ENCODE data around the gene WDFY1. TPM values are rescaled to one million over a fixed set of nuclear protein-coding genes. Genes with fewer than 3 reads are reported as not detected.

The WDFY1 gene
- total RNA-seq, 1 donor from 2014 or later: 61.9 TPM

DNA sequence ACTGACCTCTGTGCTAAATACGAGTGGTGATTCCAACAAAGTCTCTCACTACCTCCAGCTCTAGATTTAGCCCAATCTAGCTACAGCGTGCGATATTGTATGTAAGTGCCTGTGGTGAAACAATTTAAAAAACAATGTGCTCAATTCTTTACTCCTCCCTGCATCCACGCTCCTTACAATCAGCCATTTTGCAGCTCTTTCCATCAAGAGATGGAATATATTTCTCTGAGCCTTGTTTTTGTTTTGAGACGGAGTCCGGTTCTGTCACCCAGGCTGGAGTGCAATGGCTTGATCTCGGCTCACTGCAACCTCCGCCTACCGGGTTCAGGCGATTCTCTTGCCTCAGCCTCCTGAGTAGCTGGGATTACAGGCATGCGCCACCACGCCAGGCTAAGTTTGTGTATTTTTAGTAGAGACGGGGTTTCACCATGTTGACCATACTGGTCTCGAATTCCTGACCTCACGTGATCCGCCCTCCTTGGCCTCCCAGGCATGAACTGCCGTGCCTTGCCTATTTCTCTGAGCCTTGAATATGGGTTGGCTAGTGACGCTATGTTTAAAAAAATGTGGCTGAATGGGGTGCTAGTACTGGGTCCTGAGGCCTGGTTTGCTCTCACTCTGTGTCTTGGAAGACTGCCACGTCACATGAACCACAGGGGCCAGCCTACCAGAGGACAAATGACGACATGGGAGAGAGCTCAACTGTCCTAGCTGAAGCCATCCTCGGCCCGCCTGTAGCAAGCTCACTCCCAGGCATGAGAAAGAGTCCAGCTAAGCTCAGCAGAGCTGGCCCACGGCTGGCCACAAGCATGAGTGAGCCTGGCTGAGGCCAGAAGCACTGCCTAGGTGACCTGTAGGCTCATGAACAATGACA, 14.8 kb downstream of the WDFY1 start:
- Mint-ChIP-seq H3K4me3 (ENCODE audit: unreplicated experiment) (no peak overlapping the region), H3K27me3 (ENCODE audit: unreplicated experiment) (no peaks in the 10 kb centered on the region), H3K36me3 (ENCODE audit: unreplicated experiment) (peaks cover 2% of the 10 kb centered on the region), H3K27ac (ENCODE audit: unreplicated experiment) (peak overlapping the region; percentile 31), H3K9me3 (ENCODE audit: unreplicated experiment) (no peaks in the 10 kb centered on the region), H3K4me1 (ENCODE audit: unreplicated experiment) (peaks cover 36% of the 10 kb centered on the region)
- no peak for TF ChIP-seq CTCF (IDR thresholded peaks at IDR 0.05)
- DNase-seq (ENCODE audit: extremely low spot score, unreplicated experiment): no peak

DNA sequence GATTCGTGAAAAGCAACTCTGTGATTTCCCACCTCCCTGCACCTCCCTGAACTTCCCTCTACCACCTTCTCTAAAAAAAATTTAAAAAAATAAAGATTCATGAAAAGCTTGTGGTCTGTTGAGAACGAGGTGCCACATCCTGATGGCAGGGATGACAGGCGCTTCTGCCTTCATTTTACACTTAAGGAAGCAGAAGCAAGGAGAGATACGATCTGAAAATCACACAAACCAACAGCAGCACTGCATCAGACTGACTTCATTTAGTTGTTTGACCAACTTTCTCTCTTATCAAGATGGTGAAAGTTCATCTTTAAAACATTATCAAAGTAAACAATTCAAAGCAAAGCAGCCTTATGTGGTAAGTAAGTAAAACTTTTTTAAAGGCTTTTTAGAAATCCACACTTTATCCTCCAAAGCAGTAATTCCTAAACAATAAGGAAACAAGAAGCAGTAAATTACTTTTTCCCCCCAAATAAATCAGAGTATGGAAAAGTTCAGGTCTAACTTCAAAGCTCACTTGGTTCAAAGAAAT, 15.5 kb downstream of the WDFY1 start:
- Mint-ChIP-seq H3K27me3 (ENCODE audit: unreplicated experiment) (no peaks in the 10 kb centered on the region), H3K27ac (ENCODE audit: unreplicated experiment) (no peak overlapping the region), H3K9me3 (ENCODE audit: unreplicated experiment) (no peaks in the 10 kb centered on the region), H3K4me3 (ENCODE audit: unreplicated experiment) (no peak overlapping the region), H3K36me3 (ENCODE audit: unreplicated experiment) (peaks cover 2% of the 10 kb centered on the region), H3K4me1 (ENCODE audit: unreplicated experiment) (peaks cover 30% of the 10 kb centered on the region)
- no peak for TF ChIP-seq CTCF (IDR thresholded peaks at IDR 0.05)
- no peak for DNase-seq (ENCODE audit: extremely low spot score, unreplicated experiment)

GRCh38 chr2:223928113-223929006, 16.8 kb downstream of the WDFY1 start:
- no peaks in the 10 kb centered on the region for H3K9me3 Mint-ChIP-seq (ENCODE audit: unreplicated experiment)
- H3K27me3 Mint-ChIP-seq (ENCODE audit: unreplicated experiment): no peaks in the 10 kb centered on the region
- H3K4me1 Mint-ChIP-seq (ENCODE audit: unreplicated experiment): peaks cover 27% of the 10 kb centered on the region
- H3K27ac Mint-ChIP-seq (ENCODE audit: unreplicated experiment): no peak overlapping the region
- no peak overlapping the region for H3K4me3 Mint-ChIP-seq (ENCODE audit: unreplicated experiment)
- no peak for DNase-seq (ENCODE audit: extremely low spot score, unreplicated experiment)
- peaks cover 2% of the 10 kb centered on the region for H3K36me3 Mint-ChIP-seq (ENCODE audit: unreplicated experiment)
- no peak for TF ChIP-seq CTCF (IDR thresholded peaks at IDR 0.05)

- no peak for TF ChIP-seq CTCF (IDR thresholded peaks at IDR 0.05)
- no peak for DNase-seq (ENCODE audit: extremely low spot score, unreplicated experiment)
- Mint-ChIP-seq H3K9me3 (ENCODE audit: unreplicated experiment) (no peaks in the 10 kb centered on the region), H3K27ac (ENCODE audit: unreplicated experiment) (no peak overlapping the region), H3K27me3 (ENCODE audit: unreplicated experiment) (no peaks in the 10 kb centered on the region), H3K4me3 (ENCODE audit: unreplicated experiment) (no peak overlapping the region), H3K4me1 (ENCODE audit: unreplicated experiment) (peaks cover 21% of the 10 kb centered on the region), H3K36me3 (ENCODE audit: unreplicated experiment) (peaks cover 7% of the 10 kb centered on the region)
Observed at GRCh38 chr2:223925106-223925505, 20.0 kb downstream of the WDFY1 start.

Data from osteocyte (in vitro differentiated cells).